ENCODE data around the gene MAP3K19. TPM values are rescaled to one million over a fixed set of nuclear protein-coding genes. Genes with fewer than 3 reads are reported as not detected.

The MAP3K19 gene
- total RNA-seq, 1 donor = under 0.01 TPM

DNA sequence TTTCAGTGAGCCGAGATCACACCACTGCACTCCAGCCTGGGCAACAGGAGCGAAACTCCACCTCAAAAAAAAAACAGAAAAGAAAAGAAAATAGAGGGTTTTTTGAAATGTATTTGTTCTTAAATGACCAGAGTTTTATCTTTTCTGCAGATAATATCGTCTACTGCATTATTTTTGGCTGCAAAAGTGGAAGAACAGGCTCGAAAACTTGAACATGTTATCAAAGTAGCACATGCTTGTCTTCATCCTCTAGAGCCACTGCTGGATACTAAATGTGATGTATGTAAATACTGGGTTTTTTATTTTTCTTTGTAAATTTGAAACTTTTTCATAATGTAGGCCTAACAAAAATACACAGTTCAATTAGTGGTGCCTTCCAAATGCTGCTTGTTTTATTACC, 110.6 kb downstream of the MAP3K19 start:
- DNase-seq (ENCODE audit: low read depth in 2 of 3, low spot score in 2 of 3) = no peak

DNA sequence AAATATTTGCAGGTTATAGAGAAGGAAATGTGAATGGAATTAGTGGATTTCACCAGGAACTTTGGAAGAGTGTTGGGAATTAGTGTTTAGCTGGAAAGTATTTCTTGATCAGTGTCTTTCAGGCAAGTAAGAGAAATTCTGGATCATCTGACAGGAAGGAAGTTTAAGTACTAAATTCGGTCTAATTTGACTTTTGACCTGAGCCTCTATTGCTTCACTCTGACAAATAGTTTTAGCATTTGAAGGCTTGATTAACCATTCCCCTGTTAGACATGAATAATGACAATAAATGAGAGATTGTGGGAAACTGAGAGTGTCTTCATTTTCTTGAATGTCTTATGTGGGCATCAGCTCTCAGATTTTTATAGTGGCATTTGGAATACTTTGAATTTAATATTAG, 112.6 kb downstream of the MAP3K19 start:
- DNase-seq (ENCODE audit: low read depth in 2 of 3, low spot score in 2 of 3) = no peak

DNA sequence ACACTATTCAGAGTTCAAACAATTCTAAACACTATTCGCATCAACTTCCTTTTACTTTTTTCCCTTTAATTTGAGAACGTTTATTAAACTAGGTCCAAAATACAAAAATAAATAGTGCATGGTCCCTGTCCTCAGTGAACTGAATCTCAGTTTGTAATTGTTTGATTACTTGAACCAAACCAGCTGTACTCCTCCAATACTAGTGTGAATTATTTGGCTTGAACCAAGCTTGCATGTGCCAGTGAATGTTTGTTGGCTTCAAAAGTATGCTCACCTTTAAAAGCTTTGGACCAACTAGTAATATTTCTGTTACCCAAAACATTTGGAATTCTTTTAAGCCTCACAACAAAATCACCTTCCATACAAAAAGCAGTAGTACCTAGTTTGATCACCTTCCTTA, 113.1 kb downstream of the MAP3K19 start:
- no peak for DNase-seq (ENCODE audit: low read depth in 2 of 3, low spot score in 2 of 3)

DNA sequence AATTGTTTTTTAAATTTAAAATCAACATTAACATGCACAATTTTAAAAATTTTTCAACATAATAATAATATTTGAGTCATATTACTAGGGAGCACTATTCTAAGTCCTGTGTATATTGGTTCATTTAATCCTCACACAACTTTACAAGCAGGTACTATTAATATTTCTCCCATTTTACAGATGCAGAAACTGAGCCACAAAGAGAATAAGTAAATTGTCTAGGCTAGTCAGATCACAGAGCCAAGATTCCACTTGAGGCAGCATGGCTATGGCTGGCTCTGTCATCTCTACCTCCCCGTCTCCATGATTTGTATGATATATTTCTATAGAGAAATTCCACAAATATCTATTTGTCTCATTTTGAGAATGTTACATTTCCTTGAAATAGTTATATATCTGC, 113.5 kb downstream of the MAP3K19 start:
- DNase-seq (ENCODE audit: low read depth in 2 of 3, low spot score in 2 of 3) = no peak

DNA sequence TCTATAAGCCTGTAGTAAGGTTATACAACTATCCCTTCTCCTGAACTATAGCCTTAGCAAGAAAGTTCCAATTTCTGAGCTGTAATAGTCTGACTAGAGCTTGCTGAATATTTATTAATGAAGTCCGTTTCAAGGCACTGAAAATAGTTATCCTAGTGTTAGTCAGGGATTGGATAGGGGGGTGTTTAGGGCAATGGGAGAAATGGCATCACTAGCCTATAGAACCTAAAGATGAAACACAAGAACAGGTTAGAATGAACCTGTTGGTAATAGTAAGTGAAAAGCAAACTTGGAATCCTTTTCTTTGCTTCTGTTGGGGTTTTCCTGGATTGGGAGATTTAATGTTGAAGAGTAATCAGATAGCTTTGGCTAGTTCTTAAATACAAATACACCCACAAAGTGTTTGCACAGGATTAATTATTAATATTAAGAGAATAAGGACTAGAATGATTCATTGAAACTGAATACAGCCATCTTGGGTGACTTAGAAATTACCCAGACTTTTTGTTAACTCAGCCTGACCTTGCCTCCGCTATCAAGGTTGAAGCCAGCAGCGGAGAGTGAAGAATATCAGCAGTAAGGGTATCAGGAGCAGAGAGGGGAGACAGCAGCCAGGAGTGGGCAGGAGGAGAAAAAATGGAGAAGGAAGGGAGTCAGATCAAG, 114.3 kb downstream of the MAP3K19 start:
- no peak for DNase-seq (ENCODE audit: low read depth in 2 of 3, low spot score in 2 of 3)

DNA sequence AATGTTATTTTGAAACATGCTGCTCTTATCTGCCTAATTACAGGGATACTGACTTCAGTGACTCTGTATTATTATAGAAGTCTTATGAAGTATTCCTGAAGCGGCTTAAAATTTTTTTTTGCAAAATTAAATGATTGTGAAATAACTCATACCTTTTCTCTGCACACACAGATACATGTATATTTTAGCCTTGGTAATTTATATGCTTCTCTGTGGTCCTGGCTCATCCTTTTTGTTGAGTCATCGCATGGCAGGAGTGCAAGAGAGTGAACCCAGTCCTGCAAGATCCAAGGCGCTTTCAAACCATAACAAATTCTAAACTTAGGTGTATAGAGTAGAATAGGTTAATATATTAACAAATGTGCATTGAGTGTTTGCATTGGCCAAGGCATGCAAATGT, 120.1 kb downstream of the MAP3K19 start:
- DNase-seq (ENCODE audit: low read depth in 2 of 3, low spot score in 2 of 3) = peak in 1 of 3 donors; percentile 13

DNA sequence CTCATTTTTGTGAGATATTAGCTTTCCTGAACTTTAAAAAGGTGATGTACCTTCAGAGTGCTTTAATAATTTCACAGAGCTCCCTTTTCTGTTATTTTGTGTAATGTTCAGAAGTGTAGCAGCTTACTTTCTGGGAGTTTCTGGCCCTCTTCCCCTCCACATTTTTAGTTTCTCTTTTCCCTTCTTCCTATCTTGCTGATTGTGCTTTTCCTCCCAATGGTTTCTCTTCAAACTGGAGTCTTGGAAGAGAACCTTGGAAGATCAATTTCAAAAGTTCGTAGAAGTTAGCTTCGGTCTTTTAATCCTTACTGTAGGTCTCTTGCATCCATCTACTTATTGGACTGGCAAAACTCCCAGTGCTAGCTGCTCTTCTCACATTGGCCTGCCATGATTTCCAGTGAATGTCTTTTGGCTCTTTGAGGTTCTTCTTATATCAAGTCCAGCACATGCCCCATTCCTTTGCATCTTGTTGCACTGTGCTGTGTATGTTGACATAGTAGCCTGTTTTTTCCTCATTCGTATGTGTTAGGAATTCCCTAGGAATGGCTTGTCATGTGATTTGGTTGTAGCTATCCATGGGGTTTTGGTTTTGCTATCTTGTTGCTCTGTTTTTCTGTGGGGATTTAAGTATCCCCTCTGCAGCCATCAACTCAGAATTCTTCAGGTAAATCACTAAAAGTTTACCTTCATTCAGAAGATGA, 120.9 kb downstream of the MAP3K19 start:
- no peak for DNase-seq (ENCODE audit: low read depth in 2 of 3, low spot score in 2 of 3)

DNA sequence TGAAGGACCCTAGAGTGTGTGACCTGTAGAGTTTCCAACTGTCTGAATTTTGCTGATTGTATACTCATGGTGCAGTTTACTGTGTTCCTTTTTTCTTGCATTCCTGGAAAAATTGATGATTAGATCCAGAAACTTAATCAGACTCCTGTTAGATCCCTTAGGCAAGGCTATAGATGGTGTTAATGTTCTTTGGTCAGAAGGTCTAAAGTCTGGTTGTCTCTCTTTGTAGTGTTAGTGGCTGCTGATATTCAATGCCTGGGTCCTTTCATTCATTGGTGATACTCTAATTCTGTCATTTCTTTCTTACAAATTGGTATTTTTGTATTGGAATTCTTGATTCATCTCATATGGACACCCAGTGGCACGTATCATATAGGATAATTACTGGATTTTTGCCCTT, 122.3 kb downstream of the MAP3K19 start:
- no peak for DNase-seq (ENCODE audit: low read depth in 2 of 3, low spot score in 2 of 3)

DNA sequence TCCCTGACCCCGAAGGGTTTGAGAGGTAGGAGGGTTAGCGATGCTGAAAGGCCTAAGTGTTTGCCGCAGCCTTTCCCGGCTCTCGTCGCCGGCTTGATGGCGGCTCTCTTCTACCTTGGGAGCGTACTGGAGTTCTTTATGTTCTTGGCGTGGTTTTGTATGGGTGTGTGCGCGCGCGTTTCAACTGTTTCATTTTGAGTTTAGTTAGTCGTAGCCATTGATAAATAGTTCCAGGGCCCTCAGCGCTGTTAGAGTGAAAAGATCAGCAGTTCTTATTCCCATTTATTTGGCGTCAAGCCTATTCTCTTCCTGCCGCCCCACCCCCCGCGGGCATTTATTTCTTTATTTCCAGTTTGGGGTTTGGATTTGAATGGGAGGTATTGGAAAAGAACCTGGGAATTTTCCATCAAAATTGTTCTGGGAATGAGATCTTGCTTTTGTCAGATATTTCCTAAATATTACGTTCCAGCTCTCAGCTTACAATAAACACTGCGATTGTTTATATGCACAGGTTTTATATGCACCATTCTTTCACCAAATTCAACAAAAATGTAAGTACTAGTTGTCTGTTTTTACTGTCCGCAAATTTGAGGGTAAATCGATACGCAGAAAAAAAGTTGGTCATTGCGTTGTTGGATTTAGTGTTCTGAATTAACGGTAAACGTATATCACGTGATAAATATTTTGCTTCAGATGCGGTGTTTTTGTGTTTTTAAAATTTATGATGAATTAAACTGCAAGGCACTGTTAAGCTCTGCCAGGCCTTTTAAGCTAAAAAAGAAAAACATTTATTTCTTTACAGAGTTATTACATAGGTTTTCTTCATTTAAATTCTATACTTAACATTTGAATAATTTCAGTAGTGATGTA, 127.7 kb downstream of the MAP3K19 start:
- peak in 2 of 3 donors; percentile 32 to 52 for DNase-seq (ENCODE audit: low read depth in 2 of 3, low spot score in 2 of 3)

DNA sequence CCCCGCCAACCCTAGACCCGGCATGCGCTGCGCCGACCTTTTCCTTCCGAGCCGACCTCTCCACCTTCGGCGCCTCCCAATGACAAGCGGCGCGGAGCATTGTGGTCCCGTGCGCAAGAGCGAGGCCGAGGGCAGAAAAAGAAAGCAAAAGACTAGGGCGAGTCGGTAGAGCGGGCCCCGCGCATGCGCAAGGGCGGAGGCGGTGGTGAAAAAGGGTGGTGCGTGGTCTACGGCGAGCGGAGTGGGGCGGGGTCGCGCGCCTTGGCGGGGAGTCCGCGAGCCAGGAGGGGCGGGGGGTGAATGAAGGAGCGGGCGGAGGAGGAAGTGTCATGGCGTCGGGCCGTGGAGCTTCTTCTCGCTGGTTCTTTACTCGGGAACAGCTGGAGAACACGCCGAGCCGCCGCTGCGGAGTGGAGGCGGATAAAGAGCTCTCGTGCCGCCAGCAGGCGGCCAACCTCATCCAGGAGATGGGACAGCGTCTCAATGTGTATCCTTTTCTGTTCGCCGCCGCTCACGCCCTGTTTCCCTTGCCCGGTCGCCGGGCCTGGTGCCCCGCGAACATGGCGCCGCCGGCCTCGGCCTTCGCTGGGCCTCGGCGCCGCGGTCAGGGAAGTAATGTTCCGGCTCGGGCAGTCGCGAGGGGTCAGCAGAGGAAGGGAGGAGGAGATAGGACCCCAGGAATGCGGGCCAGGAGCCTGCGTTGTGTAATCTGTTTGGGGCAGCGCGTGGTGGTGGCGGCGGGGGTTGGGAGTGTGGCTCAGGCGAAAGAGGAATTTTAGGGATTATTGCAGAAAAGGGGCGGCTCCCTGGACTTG, 128.5 kb downstream of the MAP3K19 start, which contains the start of gene CCNT2:
TSS of gene CCNT2 (plus strand) at position 297 of the 815 bp plus-strand sequence. CDS start at position 330, 33 bp downstream.
- peak; percentile 98 to 100 (median 100) for DNase-seq (ENCODE audit: low read depth in 2 of 3, low spot score in 2 of 3)

DNA sequence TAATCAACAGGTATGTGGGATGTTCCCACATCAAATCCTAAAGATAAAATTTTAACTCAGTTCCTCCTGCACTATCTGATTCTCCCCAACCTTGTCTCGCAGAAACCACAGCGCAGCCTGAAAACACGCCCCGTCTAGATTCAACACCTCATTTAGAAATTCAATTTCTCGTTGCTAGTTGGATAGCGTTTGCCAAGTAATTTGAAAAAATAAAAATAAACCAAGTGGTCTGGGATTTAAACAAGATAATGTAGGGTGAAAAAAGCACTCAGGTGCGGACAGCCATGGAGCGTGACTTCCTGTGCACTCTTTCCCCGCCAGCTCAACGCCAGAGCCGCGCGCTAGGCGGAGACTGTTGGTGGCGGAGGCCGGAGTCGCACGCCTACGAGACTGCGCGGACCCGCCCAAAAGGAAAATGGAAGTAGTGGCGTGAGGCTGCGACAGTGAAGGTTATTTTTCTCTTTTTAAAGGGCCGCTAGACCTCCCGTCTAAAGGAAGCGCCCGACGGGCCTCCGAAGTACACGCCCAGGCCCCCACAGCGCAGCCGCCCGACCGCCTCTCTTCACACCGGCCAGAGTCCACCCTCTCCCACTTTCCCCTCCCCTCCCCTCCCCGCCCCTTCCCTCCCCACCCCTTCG, 129.2 kb downstream of the MAP3K19 start:
- peak in 2 of 3 donors; percentile 74 to 95 for DNase-seq (ENCODE audit: low read depth in 2 of 3, low spot score in 2 of 3)

DNA sequence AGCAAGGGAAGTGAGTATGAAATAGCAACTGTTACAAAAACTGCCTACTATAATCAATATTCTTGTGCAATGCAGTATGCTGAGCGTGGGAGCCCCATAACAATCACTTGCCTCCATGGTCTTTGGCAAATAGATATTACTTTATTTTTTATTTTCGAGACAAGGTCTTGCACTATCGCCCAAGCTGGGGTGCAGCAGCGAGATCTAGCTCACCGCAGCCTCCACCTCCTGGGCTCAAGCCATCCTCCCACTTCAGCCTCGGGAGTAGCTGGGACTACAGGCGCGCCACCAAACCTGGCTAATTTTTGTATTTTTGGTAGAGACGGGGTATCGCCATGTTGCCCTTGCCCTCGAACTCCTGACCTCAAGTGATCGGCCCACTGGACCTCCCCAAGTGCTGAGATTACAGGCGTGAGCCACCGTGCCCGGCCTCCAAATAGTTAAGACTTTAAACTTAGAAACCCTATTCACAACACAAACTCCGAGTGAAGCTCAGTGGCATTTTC, 129.8 kb downstream of the MAP3K19 start:
- DNase-seq (ENCODE audit: low read depth in 2 of 3, low spot score in 2 of 3) = no peak

Other genes with a start within 250 kb of the MAP3K19 start
- not detected for gene ACMSD, start 208.8 kb downstream of the MAP3K19 start, total RNA-seq
- gene CCNT2, start 128.6 kb downstream of the MAP3K19 start, total RNA-seq = 30.2 TPM
- 21.5 TPM for gene RAB3GAP1, start 4.8 kb upstream of the MAP3K19 start, total RNA-seq

Measured in hematopoietic multipotent progenitor cell (in vitro differentiated cells).